Gastrocnemius medialis (tissue), 4 donors: ENCODE measurements around the gene SPOPL. TPM values are rescaled to one million over a fixed set of nuclear protein-coding genes. Genes with fewer than 3 reads are reported as not detected.

Experiments used
- ATAC-seq, 2 donors: fragments of 150-250 bp; one replicate each; pipeline ENCODE4 v1.9.1; 2016
- DNase-seq, 2 donors: peaks; one replicate each; pipeline ENCODE4 v3.0.0-alpha.2; 2019
- H3K27ac ChIP-seq, 4 donors: fragments of 200-600 bp; sonication (generic); 1 replicate in 1 of 4; 2 replicates in 3 of 4; pipeline ENCODE4 v1.5.1; 2016 to 2018; ENCODE audit warnings: mild to moderate bottlenecking in 2 of 4, moderate library complexity in 1 of 4
- H3K27me3 ChIP-seq, 3 donors: fragments of 200-600 bp; sonication (generic) in 2 of 3; 1 replicate in 1 of 3; 2 replicates in 2 of 3; pipeline versions ENCODE4 v1.5.1 to v1.6.0; 2016 to 2019; ENCODE audit warnings: mild to moderate bottlenecking in 1 of 3, moderate library complexity in 1 of 3
- H3K36me3 ChIP-seq, 2 donors: fragments of 200-600 bp; sonication (generic) in 1 of 2; one replicate each; pipeline ENCODE4 v1.5.1; 2017 to 2018
- H3K4me1 ChIP-seq, 2 donors: fragments of 200-600 bp; sonication (generic) in 1 of 2; one replicate each; pipeline ENCODE4 v1.5.1; 2016 to 2017; ENCODE audit warnings: mild to moderate bottlenecking in 2 of 2
- H3K4me3 ChIP-seq, 4 donors: fragments of 200-600 bp; sonication (generic) in 3 of 4; 1 replicate in 1 of 4; 2 replicates in 3 of 4; pipeline ENCODE4 v1.5.1; 2016 to 2019; ENCODE audit warnings: mild to moderate bottlenecking in 2 of 4
- H3K9me3 ChIP-seq, 3 donors: fragments of 200-600 bp; sonication (generic) in 2 of 3; 1 replicate in 1 of 3; 2 replicates in 2 of 3; pipeline ENCODE4 v1.5.1; 2016 to 2019
- CTCF ChIP-seq, 5 experiments: fragments of 450-650 bp in 3 of 5; fragments of 200-600 bp in 2 of 5; sonication (generic) in 2 of 5; IDR thresholded peaks in 4 of 5; conservative IDR thresholded peaks in 1 of 5; 1 replicate in 4 of 5; 2 replicates in 1 of 5; pipeline ENCODE4 v1.5.1; 2016 to 2019; ENCODE audit warnings: antibody characterized with exemption in 5 of 5, mild to moderate bottlenecking in 3 of 5, moderate library complexity in 3 of 5
- POLR2A ChIP-seq, 2 donors: fragments of 450-650 bp; IDR thresholded peaks; one replicate each; pipeline ENCODE4 v1.6.1; 2017; ENCODE audit warnings: antibody characterized with exemption in 2 of 2, mild to moderate bottlenecking in 2 of 2, moderate library complexity in 2 of 2
- in situ Hi-C, 4 donors: fragments of 200-750 bp; cut with MboI; loops; one replicate each; pipeline versions ENCODE4 v1.15.0 to v1.8.0; 2017; ENCODE audit warnings: low sequenced_read_pairs in 4 of 4
- intact Hi-C: fragments of 100-400 bp; cut with DNase I; formaldehyde crosslinking; loops from one replicate; pipeline ENCODE4 v1.15.1; 2023; ENCODE audit warnings: low total_unique reads
- total RNA-seq, 4 donors: library from RNA; depleted of rRNA; stranded (reverse); fragments of >200 nt; gene quantifications; one replicate each; pipeline versions ENCODE4 v1.1.0 to v1.2.3, GENCODE V29; 2016

SPOPL gene
- total RNA-seq, 4 donors from 2014 or later: 11.2 to 17.7 (median 12.5) TPM

GRCh38 chr2:138620431-138620830 lies 118.9 kb downstream of the SPOPL start:
- TF ChIP-seq POLR2A (IDR thresholded peaks at IDR 0.05): no peak
- no peak for TF ChIP-seq CTCF (IDR thresholded peaks at IDR 0.05 in 4 of 5, conservative IDR thresholded peaks at IDR 0.05 in 1 of 5)
- in situ Hi-C loops: no loop called here

GRCh38 chr2:138621139-138621538 lies 119.6 kb downstream of the SPOPL start:
- intact Hi-C loops (no loop called here), in situ Hi-C loops (no loop called here)
- H3K4me1 ChIP-seq: no peaks in the 10 kb centered on the region
- H3K27me3 ChIP-seq: no peaks in the 10 kb centered on the region
- DNase-seq (no peak), ATAC-seq (no peak)
- H3K36me3 ChIP-seq: no peaks in the 10 kb centered on the region
- no peaks in the 10 kb centered on the region for H3K9me3 ChIP-seq
- no peak overlapping the region for H3K27ac ChIP-seq
- no peak overlapping the region for H3K4me3 ChIP-seq
- TF ChIP-seq CTCF (IDR thresholded peaks at IDR 0.05 in 4 of 5, conservative IDR thresholded peaks at IDR 0.05 in 1 of 5) (no peak), POLR2A (IDR thresholded peaks at IDR 0.05) (no peak)

More at GRCh38 chr2:138620431-138620830, 118.9 kb downstream of the SPOPL start:
- H3K27ac ChIP-seq: no peak overlapping the region
- H3K4me3 ChIP-seq: no peak overlapping the region
- H3K9me3 ChIP-seq: no peaks in the 10 kb centered on the region
- no peak for ATAC-seq
- no peaks in the 10 kb centered on the region for H3K4me1 ChIP-seq
- no peaks in the 10 kb centered on the region for H3K27me3 ChIP-seq
- DNase-seq: no peak
- intact Hi-C loops: no loop called here
- H3K36me3 ChIP-seq: no peaks in the 10 kb centered on the region

- DNase-seq (no peak), ATAC-seq (no peak)
- no peak for TF ChIP-seq CTCF (IDR thresholded peaks at IDR 0.05 in 4 of 5, conservative IDR thresholded peaks at IDR 0.05 in 1 of 5)
- Histone ChIP-seq H3K27me3 (no peaks in the 10 kb centered on the region), H3K36me3 (no peaks in the 10 kb centered on the region), H3K4me3 (no peak overlapping the region), H3K27ac (no peak overlapping the region), H3K9me3 (no peaks in the 10 kb centered on the region), H3K4me1 (no peaks in the 10 kb centered on the region)
- in situ Hi-C loops (no loop called here), intact Hi-C loops (no loop called here)
These were observed 121.0 kb downstream of the SPOPL start for GRCh38 chr2:138622613-138623012.
